Progenitor cell of endocrine pancreas (in vitro differentiated cells): Measurements from ENCODE around the gene ARHGEF16. TPM values are rescaled to one million over a fixed set of nuclear protein-coding genes. Genes with fewer than 3 reads are reported as not detected.

Source experiments
- DNase-seq: peaks from one replicate; pipeline ENCODE4 v3.0.0; 2021; ENCODE audit warnings: low spot score; ENCODE audit not compliant: unreplicated experiment
- H3K27ac Mint-ChIP-seq: 2 replicates; pipeline ENCODE4 v1.8.0; 2021; ENCODE audit warnings: mild to moderate bottlenecking, moderate library complexity, mixed read lengths
- H3K27me3 Mint-ChIP-seq: 2 replicates; pipeline ENCODE4 v1.8.0; 2021; ENCODE audit warnings: mixed read lengths
- H3K36me3 Mint-ChIP-seq: 2 replicates; pipeline ENCODE4 v1.8.0; 2022; ENCODE audit warnings: mixed read lengths; ENCODE audit not compliant: insufficient read depth
- H3K4me1 Mint-ChIP-seq: 2 replicates; pipeline ENCODE4 v1.8.0; 2021; ENCODE audit warnings: low read depth, mixed read lengths
- H3K4me3 Mint-ChIP-seq: 2 replicates; pipeline ENCODE4 v1.8.0; 2021; ENCODE audit warnings: low read depth, mild to moderate bottlenecking, moderate library complexity, mixed read lengths
- H3K9me3 Mint-ChIP-seq: 2 replicates; pipeline ENCODE4 v1.8.0; 2021; ENCODE audit warnings: low read depth, mixed read lengths
- CTCF ChIP-seq: fragments of 200-600 bp; sonication (generic); IDR thresholded peaks from one replicate; pipeline ENCODE4 v1.5.0; 2021; ENCODE audit warnings: antibody characterized with exemption, mild to moderate bottlenecking; ENCODE audit not compliant: unreplicated experiment
- total RNA-seq: library from RNA; stranded (reverse); gene quantifications from 2 replicates; pipeline ENCODE4 v1.2.1, GENCODE V29; 2021

The ARHGEF16 gene
- total RNA-seq, 1 donor from 2014 or later = 63.6 TPM

DNA sequence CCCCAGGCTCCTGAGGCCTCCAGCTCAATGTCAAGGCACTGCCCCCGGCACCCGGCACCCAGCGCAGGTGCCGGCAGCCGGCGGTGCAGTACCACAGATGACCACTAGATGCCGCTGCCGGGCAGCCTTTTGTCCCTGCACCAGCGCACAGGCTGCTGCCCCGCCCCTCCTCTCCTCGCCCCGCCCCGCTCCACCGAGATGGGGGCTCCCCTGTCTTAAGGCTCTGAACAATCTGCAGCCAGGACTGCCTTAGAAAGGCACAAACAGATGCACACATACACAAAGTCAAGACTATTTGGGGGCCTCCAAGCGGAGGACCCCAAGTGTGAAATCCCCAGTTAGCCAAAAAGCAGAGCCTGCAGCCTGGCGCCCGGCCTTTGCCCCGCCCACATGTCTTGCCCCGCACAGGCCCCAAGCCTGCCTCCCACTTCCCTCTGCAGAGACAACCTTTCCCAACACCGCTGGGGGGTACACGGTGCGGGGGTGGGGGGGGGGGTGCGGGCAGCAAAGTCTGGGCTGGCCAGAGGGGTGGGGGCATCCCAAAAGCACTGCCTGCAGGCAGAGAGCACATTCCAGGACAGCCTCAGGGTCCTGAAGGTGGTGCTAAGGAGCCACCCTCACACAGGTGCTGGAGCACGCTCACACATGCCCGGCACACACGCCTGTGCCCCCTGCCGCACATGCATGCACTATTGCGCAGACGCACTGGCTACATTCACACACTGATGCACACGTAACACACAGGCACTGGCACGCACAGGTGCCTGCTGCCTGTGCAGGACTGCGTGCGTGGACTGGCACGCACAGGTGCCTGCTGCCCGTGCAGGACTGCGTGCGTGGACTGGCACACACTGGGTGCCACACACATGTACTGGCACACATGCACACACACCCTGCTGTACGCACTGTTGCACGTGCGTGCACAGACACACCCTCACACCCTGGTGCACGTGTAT lies 37.1 kb downstream of the ARHGEF16 start:
- Mint-ChIP-seq H3K4me3 (peak overlapping the region; percentile 54), H3K9me3 (peaks cover 13% of the 10 kb centered on the region), H3K36me3 (peaks cover 15% of the 10 kb centered on the region), H3K4me1 (peaks cover 2% of the 10 kb centered on the region), H3K27me3 (no peaks in the 10 kb centered on the region), H3K27ac (no peak overlapping the region)
- peak; percentile 80 for DNase-seq
- TF ChIP-seq CTCF = peak; percentile 100

DNA sequence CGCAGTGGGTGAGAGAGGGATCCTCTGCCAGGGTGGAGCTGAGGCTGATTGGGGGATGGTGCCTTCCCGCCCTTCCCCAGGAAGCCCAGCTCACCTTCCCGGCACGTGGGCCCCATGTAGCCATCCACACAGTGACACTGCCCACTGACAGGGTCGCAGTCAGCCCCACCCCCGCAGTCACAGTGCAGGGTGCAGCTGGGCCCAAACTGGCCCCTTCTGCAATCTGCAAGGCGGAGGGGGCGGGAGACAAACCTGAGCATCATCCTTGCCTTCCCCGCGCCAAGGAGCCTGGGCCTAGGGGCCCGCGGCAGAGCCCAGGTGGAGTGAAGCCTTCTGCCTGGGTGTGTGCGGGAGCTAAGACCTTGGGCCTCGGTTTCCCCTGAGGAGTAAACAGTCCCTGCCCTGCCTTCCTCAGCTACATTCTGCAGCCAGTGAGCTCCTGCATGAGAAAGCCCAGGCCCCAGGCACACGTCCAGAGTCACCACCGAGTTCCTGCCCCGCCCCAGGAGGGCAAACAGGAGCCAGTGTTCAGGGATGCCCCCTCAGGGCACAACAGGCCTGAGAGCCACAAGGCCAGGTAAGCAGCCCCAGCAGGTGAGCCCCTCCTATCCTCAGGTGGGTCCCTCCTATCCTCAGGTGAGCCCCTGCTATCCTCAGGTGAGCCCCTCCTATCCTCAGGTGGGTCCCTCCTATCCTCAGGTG lies 38.2 kb downstream of the ARHGEF16 start:
- H3K36me3 Mint-ChIP-seq = peaks cover 14% of the 10 kb centered on the region
- H3K9me3 Mint-ChIP-seq = peaks cover 13% of the 10 kb centered on the region
- no peak overlapping the region for H3K4me3 Mint-ChIP-seq
- no peaks in the 10 kb centered on the region for H3K27me3 Mint-ChIP-seq
- no peak overlapping the region for H3K27ac Mint-ChIP-seq
- no peak for TF ChIP-seq CTCF
- H3K4me1 Mint-ChIP-seq = peaks cover 2% of the 10 kb centered on the region
- no peak for DNase-seq

- no peak for DNase-seq
- H3K9me3 Mint-ChIP-seq = no peaks in the 10 kb centered on the region
- no peaks in the 10 kb centered on the region for H3K36me3 Mint-ChIP-seq
- no peak overlapping the region for H3K27ac Mint-ChIP-seq
- H3K4me3 Mint-ChIP-seq = no peak overlapping the region
- TF ChIP-seq CTCF = no peak
- no peaks in the 10 kb centered on the region for H3K27me3 Mint-ChIP-seq
- H3K4me1 Mint-ChIP-seq = peaks cover 2% of the 10 kb centered on the region
Observed at GRCh38 chr1:3494321-3495308, 40.1 kb downstream of the ARHGEF16 start.

- no peak for DNase-seq
- H3K4me1 Mint-ChIP-seq = peaks cover 2% of the 10 kb centered on the region
- no peak for TF ChIP-seq CTCF
- H3K4me3 Mint-ChIP-seq = no peak overlapping the region
- H3K27ac Mint-ChIP-seq = no peak overlapping the region
- no peaks in the 10 kb centered on the region for H3K9me3 Mint-ChIP-seq
- no peaks in the 10 kb centered on the region for H3K27me3 Mint-ChIP-seq
- no peaks in the 10 kb centered on the region for H3K36me3 Mint-ChIP-seq
Observed at GRCh38 chr1:3495776-3496745, 41.6 kb downstream of the ARHGEF16 start.
